ENCODE data around the gene IQCK.

Gene IQCK

DNA sequence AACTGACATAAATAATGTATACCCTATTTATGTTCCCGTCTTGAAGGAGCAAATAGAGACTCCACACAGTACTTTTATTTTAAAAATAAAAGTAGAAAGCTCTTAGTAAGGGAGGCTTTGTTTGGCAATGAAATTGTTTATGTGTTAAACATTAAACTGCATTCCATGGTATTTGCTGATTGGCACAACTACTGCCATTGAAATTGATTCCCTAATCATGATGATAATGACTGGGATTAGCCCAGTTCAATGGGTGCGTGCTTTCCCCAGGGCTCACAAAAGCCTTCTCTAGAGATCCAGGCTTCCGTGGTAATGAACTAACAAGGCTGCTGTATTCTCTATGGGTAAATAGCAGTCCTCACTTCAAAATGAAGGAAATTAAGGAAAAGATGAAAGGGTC, 99.1 kb downstream of the IQCK start:
- Histone ChIP-seq H2AFZ (ENCODE audit: low read depth, low read length) (no peak overlapping the region), H3K9me3 (ENCODE audit: insufficient read depth, low read length) (peaks cover 8% of the 10 kb centered on the region; the same call in 1 of the 2 replicates), H3K9ac (ENCODE audit: low read length) (no peak overlapping the region), H3K79me2 (ENCODE audit: low read length) (no peaks in the 10 kb centered on the region), H3K27me3 (ENCODE audit: low read depth, low read length) (no peaks in the 10 kb centered on the region), H3K27ac (ENCODE audit: low read length) (no peak overlapping the region), H3K4me2 (ENCODE audit: low read length) (no peak overlapping the region), H3K4me3 (ENCODE audit: low read length) (no peak overlapping the region), H3K36me3 (replicated peaks; ENCODE audit: low read depth, low read length) (peaks cover 11% of the 10 kb centered on the region), H4K20me1 (ENCODE audit: insufficient read depth, low read length) (no peaks in the 10 kb centered on the region), H3K4me1 (ENCODE audit: low read length) (peaks cover 4% of the 10 kb centered on the region)
- TF ChIP-seq CTCF (IDR thresholded peaks at IDR 0.05; ENCODE audit: low read depth, low read length) (no peak), EZH2phosphoT487 (IDR thresholded peaks at IDR 0.05; ENCODE audit: low read depth) (no peak)

DNA sequence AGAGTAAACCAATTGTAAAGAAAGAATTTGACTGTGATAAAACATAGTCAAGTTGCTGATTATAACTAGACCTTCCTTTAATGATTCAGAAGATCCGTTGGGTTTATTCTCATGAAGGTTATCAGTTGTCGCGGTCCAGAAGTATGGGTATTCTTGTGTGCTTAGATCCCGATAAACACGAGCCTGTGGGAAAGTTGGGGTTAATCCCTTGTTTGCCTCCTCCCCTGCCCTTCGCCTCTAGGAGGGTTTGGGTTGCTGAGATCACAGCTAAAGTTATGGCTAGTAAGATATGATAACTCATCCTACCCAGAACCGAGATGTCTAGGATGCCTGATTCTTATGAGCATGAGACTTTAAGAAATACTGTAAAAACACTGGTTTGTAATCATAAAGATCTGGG, 99.8 kb downstream of the IQCK start:
- H3K4me1 ChIP-seq (ENCODE audit: low read length), result no peaks in the 10 kb centered on the region
- no peaks in the 10 kb centered on the region for H3K79me2 ChIP-seq (ENCODE audit: low read length)
- H3K4me2 ChIP-seq (ENCODE audit: low read length), result no peak overlapping the region
- no peak overlapping the region for H3K9ac ChIP-seq (ENCODE audit: low read length)
- no peaks in the 10 kb centered on the region for H4K20me1 ChIP-seq (ENCODE audit: insufficient read depth, low read length)
- H3K27me3 ChIP-seq (ENCODE audit: low read depth, low read length), result no peaks in the 10 kb centered on the region
- no peak overlapping the region for H3K4me3 ChIP-seq (ENCODE audit: low read length)
- TF ChIP-seq EZH2phosphoT487 (IDR thresholded peaks at IDR 0.05; ENCODE audit: low read depth) (no peak), CTCF (IDR thresholded peaks at IDR 0.05; ENCODE audit: low read depth, low read length) (no peak)
- H3K36me3 ChIP-seq (replicated peaks; ENCODE audit: low read depth, low read length), result peaks cover 9% of the 10 kb centered on the region
- peaks cover 7% of the 10 kb centered on the region; the same call in 1 of the 2 replicates for H3K9me3 ChIP-seq (ENCODE audit: insufficient read depth, low read length)
- H2AFZ ChIP-seq (ENCODE audit: low read depth, low read length), result no peak overlapping the region
- no peak overlapping the region for H3K27ac ChIP-seq (ENCODE audit: low read length)

- Histone ChIP-seq H3K27me3 (ENCODE audit: low read depth, low read length) (no peaks in the 10 kb centered on the region), H3K79me2 (ENCODE audit: low read length) (no peaks in the 10 kb centered on the region), H3K4me1 (ENCODE audit: low read length) (no peaks in the 10 kb centered on the region), H3K27ac (ENCODE audit: low read length) (no peak overlapping the region), H3K36me3 (replicated peaks; ENCODE audit: low read depth, low read length) (no peaks in the 10 kb centered on the region), H4K20me1 (ENCODE audit: insufficient read depth, low read length) (no peaks in the 10 kb centered on the region), H2AFZ (ENCODE audit: low read depth, low read length) (no peak overlapping the region), H3K4me2 (ENCODE audit: low read length) (no peak overlapping the region), H3K9ac (ENCODE audit: low read length) (no peak overlapping the region), H3K4me3 (ENCODE audit: low read length) (no peak overlapping the region), H3K9me3 (ENCODE audit: insufficient read depth, low read length) (no peaks in the 10 kb centered on the region)
- TF ChIP-seq CTCF (IDR thresholded peaks at IDR 0.05; ENCODE audit: low read depth, low read length), result no peak
These were observed 104.5 kb downstream of the IQCK start for GRCh38 chr16:19822533-19822932.

- H3K27me3 ChIP-seq (ENCODE audit: low read depth, low read length), result no peaks in the 10 kb centered on the region
- no peaks in the 10 kb centered on the region for H3K79me2 ChIP-seq (ENCODE audit: low read length)
- no peaks in the 10 kb centered on the region for H3K4me1 ChIP-seq (ENCODE audit: low read length)
- TF ChIP-seq EZH2phosphoT487 (IDR thresholded peaks at IDR 0.05; ENCODE audit: low read depth) (no peak), CTCF (IDR thresholded peaks at IDR 0.05; ENCODE audit: low read depth, low read length) (no peak)
- H3K9me3 ChIP-seq (ENCODE audit: insufficient read depth, low read length), result no peaks in the 10 kb centered on the region
- H4K20me1 ChIP-seq (ENCODE audit: insufficient read depth, low read length), result no peaks in the 10 kb centered on the region
- no peaks in the 10 kb centered on the region for H3K36me3 ChIP-seq (replicated peaks; ENCODE audit: low read depth, low read length)
- H3K27ac ChIP-seq (ENCODE audit: low read length), result no peak overlapping the region
- no peak overlapping the region for H3K4me3 ChIP-seq (ENCODE audit: low read length)
- no peak overlapping the region for H3K4me2 ChIP-seq (ENCODE audit: low read length)
- H3K9ac ChIP-seq (ENCODE audit: low read length), result no peak overlapping the region
- H2AFZ ChIP-seq (ENCODE audit: low read depth, low read length), result no peak overlapping the region
These were observed 105.3 kb downstream of the IQCK start for GRCh38 chr16:19823322-19823721.
